Panc1 (cell line): ENCODE results near the gene PDE10A. TPM values are rescaled to one million over a fixed set of nuclear protein-coding genes. Genes with fewer than 3 reads are reported as not detected.
A peak's percentile ranks its signal among the peaks of the same experiment; 100 is the strongest.

ENCODE experiments used
- ATAC-seq: fragments of 200-7000 bp; cut with Tn5 transposase; 2 replicates; pipeline ENCODE4 v1.9.1; 2020; ENCODE audit warnings: mild to moderate bottlenecking, moderate library complexity
- BruUV-seq: library from RNA; stranded (reverse); fragments of 400-500 nt; replicated peaks from 2 replicates; lab custom pipeline; 2021; lab: Mats Ljungman, UMichigan
- CTCF ChIA-PET: fragments of 300-600 bp; sonication (Branson Sonifier 250); formaldehyde crosslinking; loops from one replicate; lab custom pipeline; 2022; ENCODE audit warnings: antibody characterized with exemption; lab: Charles Lee
- POLR2A ChIA-PET: fragments of 300-600 bp; sonication (Branson Sonifier 250); formaldehyde crosslinking; loops from one replicate; lab custom pipeline; 2022; ENCODE audit warnings: antibody characterized with exemption; lab: Charles Lee
- DNase-seq: peaks from one replicate; pipeline ENCODE4 v3.0.0-alpha.2; 2010; ENCODE audit warnings: low read depth, low spot score
- H3K27ac ChIP-seq: 2 replicates; pipeline ENCODE4 v1.5.1; 2011; ENCODE audit warnings: mild to moderate bottlenecking, low read length, inconsistent platforms
- H3K27me3 ChIP-seq: fragments of 200-500 bp; sonication (Bioruptor generic); 2 replicates; pipeline ENCODE4 v1.6.0; 2014; ENCODE audit warnings: low read length, inconsistent platforms; ENCODE audit not compliant: control insufficient read depth, insufficient read depth
- H3K36me3 ChIP-seq: fragments of 200-500 bp; sonication (Bioruptor generic); 2 replicates; pipeline ENCODE4 v1.5.1; 2014; ENCODE audit warnings: inconsistent platforms, mild to moderate bottlenecking, low read length, moderate library complexity; ENCODE audit not compliant: control insufficient read depth, insufficient read depth
- H3K4me1 ChIP-seq: 2 replicates; pipeline ENCODE4 v1.5.1; 2011; ENCODE audit warnings: inconsistent platforms, mild to moderate bottlenecking, low read length, moderate library complexity; ENCODE audit not compliant: control insufficient read depth, insufficient read depth
- H3K4me3 ChIP-seq, 2 experiments: 2 replicates each; pipeline ENCODE4 v1.5.1; 2011 to 2012; ENCODE audit warnings: low read depth in 2 of 2, low read length in 2 of 2, mild to moderate bottlenecking in 2 of 2, inconsistent platforms in 1 of 2, moderate library complexity in 1 of 2
- H3K9me3 ChIP-seq: fragments of 200-500 bp; sonication (Bioruptor generic); 2 replicates; pipeline ENCODE4 v1.5.1; 2014; ENCODE audit warnings: low read depth, mild to moderate bottlenecking, inconsistent platforms, low read length, moderate library complexity; ENCODE audit not compliant: control insufficient read depth, insufficient read depth
- POLR2AphosphoS5 ChIP-seq: IDR thresholded peaks from 2 replicates; pipeline ENCODE4 v1.6.1; 2012; ENCODE audit warnings: mild to moderate bottlenecking, low read depth, low read length, moderate library complexity
- SIN3A ChIP-seq: IDR thresholded peaks from 2 replicates; pipeline ENCODE4 v1.6.1; 2012; ENCODE audit warnings: low read depth, mild to moderate bottlenecking, low read length, moderate library complexity, borderline replicate concordance; ENCODE audit not compliant: insufficient read depth
- TCF7L2 ChIP-seq: IDR thresholded peaks from 2 replicates; pipeline ENCODE4 v1.6.1; 2011; ENCODE audit warnings: mild to moderate bottlenecking, low read depth, low read length, inconsistent platforms
- in situ Hi-C: cut with HindIII; loops from 2 replicates; pipeline ENCODE4 v1.10.0; 2016; ENCODE audit warnings: low sequenced_read_pairs, low pct_unique_long_range_greater_than_20kb
- intact Hi-C: fragments of 100-400 bp; cut with micrococcal nuclease; formaldehyde crosslinking; loops from one replicate; pipeline ENCODE4 v1.10.0; 2022; ENCODE audit not compliant: unreplicated experiment
- total RNA-seq: library from RNA; stranded (reverse); gene quantifications from one replicate; pipeline ENCODE4 v1.2.1, GENCODE V29; 2021; ENCODE audit not compliant: unreplicated experiment
- TF ChIP-seq, protein P1 (sequence below), 2 experiments: IDR thresholded peaks; 2 replicates each; pipeline ENCODE4 v1.6.1; 2011 to 2012; ENCODE audit warnings: low read depth in 2 of 2, control low read depth in 1 of 2, low read length in 1 of 2, mild to moderate bottlenecking in 1 of 2, moderate library complexity in 1 of 2; ENCODE audit not compliant: insufficient read depth in 1 of 2
- TF ChIP-seq, protein P2 (sequence below): fragments of 450-650 bp; IDR thresholded peaks from 2 replicates; pipeline ENCODE4 v1.5.1; 2017; ENCODE audit warnings: mild to moderate bottlenecking

The PDE10A gene
- total RNA-seq, 1 experiment from 2014 or later: 27.8 TPM

DNA sequence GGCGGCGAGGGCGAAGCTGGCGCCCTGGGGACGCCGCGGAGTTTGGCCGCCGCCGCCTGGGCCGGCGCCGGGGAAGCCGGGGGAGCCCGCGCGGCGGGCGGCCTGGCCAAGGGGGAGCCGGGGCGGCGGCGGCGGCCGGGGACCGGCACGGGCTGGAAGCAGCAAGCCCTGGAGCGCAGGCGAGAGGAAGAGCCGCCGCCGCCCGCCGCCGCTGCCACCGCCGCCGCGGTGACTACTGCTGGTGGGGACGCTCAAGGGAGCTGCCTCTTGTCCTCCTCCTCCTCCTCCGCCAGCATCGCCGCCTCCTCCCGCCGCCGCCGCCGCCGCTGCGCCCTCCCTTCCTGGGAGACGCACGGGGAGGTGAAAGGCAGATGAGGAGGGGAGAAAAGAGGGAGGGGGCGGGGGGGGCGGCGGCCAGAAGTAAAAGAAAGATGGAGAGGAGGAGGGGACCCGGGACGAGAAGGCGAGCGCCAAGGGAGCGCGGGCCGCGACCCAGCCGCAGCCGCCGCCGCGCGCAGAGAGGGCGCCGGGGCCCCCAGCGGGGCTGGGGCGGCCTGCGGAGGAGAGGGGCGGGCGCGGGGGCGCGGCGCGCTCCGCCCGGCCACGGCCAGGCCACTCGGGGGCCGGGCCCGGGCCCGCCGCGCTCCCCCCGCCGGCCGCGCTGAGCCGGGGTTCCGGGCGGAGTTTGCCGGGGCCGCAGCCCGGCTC, 846 bp downstream of the PDE10A start:
- Histone ChIP-seq H3K4me1 (peaks cover 38% of the 10 kb centered on the region), H3K4me3 (peak overlapping the region; percentile 75 to 82), H3K9me3 (no peaks in the 10 kb centered on the region), H3K27ac (peak overlapping the region; percentile 85), H3K36me3 (no peaks in the 10 kb centered on the region; the same call in 1 of the 2 replicates), H3K27me3 (no peaks in the 10 kb centered on the region)
- ChIA-PET POLR2A (interaction anchor here (0.6 kb wide), 1 partner anchor 55 kb away, joined by 3 read pairs; no protein-coding TSS in a partner anchor), CTCF (no interaction called here)
- TF ChIP-seq, protein P1, sequence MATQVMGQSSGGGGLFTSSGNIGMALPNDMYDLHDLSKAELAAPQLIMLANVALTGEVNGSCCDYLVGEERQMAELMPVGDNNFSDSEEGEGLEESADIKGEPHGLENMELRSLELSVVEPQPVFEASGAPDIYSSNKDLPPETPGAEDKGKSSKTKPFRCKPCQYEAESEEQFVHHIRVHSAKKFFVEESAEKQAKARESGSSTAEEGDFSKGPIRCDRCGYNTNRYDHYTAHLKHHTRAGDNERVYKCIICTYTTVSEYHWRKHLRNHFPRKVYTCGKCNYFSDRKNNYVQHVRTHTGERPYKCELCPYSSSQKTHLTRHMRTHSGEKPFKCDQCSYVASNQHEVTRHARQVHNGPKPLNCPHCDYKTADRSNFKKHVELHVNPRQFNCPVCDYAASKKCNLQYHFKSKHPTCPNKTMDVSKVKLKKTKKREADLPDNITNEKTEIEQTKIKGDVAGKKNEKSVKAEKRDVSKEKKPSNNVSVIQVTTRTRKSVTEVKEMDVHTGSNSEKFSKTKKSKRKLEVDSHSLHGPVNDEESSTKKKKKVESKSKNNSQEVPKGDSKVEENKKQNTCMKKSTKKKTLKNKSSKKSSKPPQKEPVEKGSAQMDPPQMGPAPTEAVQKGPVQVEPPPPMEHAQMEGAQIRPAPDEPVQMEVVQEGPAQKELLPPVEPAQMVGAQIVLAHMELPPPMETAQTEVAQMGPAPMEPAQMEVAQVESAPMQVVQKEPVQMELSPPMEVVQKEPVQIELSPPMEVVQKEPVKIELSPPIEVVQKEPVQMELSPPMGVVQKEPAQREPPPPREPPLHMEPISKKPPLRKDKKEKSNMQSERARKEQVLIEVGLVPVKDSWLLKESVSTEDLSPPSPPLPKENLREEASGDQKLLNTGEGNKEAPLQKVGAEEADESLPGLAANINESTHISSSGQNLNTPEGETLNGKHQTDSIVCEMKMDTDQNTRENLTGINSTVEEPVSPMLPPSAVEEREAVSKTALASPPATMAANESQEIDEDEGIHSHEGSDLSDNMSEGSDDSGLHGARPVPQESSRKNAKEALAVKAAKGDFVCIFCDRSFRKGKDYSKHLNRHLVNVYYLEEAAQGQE (IDR thresholded peaks at IDR 0.05; ENCODE audit: insufficient read depth in 1 of 2, low read depth in 2 of 2, low read length in 1 of 2): no peak
- no peak for TF ChIP-seq POLR2AphosphoS5
- TF ChIP-seq, protein P2, sequence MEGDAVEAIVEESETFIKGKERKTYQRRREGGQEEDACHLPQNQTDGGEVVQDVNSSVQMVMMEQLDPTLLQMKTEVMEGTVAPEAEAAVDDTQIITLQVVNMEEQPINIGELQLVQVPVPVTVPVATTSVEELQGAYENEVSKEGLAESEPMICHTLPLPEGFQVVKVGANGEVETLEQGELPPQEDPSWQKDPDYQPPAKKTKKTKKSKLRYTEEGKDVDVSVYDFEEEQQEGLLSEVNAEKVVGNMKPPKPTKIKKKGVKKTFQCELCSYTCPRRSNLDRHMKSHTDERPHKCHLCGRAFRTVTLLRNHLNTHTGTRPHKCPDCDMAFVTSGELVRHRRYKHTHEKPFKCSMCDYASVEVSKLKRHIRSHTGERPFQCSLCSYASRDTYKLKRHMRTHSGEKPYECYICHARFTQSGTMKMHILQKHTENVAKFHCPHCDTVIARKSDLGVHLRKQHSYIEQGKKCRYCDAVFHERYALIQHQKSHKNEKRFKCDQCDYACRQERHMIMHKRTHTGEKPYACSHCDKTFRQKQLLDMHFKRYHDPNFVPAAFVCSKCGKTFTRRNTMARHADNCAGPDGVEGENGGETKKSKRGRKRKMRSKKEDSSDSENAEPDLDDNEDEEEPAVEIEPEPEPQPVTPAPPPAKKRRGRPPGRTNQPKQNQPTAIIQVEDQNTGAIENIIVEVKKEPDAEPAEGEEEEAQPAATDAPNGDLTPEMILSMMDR: no peak
- no peak for TF ChIP-seq SIN3A
- TF ChIP-seq TCF7L2: no peak
- in situ Hi-C loops: no loop called here
- ATAC-seq: peak; percentile 35
- BruUV-seq: no TSS peak
- intact Hi-C loops: loop anchor here (2.0 to 5.0 kb wide), 2 partner anchors 189 to 220 kb away; no protein-coding TSS in a partner anchor
- DNase-seq: no peak

DNA sequence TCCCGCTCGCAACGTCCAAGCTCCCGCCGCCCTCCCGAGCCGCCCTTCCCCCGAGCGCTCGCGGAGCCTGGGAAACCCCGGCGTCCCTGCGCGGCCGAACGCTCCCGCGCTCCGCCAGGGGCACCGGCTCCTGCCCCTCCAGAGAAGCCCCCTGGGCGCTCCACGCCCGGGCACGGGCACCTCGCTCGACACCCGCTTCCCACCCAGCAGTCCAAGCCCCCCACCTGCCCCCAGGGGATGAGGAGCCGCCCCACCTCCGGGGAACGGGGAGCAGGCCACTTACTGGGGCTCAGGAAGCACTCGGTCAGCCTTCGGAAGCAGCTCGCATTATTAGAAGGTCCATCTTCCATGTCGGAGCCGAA, 1.4 kb downstream of the PDE10A start:
- H3K27me3 ChIP-seq: no peaks in the 10 kb centered on the region
- ChIA-PET POLR2A (no interaction called here), CTCF (no interaction called here)
- H3K36me3 ChIP-seq: no peaks in the 10 kb centered on the region; the same call in 1 of the 2 replicates
- in situ Hi-C loops: no loop called here
- intact Hi-C loops: loop anchor here (2.0 to 5.0 kb wide), 2 partner anchors 189 to 219 kb away; no protein-coding TSS in a partner anchor
- H3K4me1 ChIP-seq: peaks cover 43% of the 10 kb centered on the region
- no TSS peak for BruUV-seq
- TF ChIP-seq, protein P2: no peak
- TF ChIP-seq SIN3A (no peak; the same call in 1 of the 2 replicates), POLR2AphosphoS5 (no peak), TCF7L2 (no peak)
- TF ChIP-seq, protein P1 (IDR thresholded peaks at IDR 0.05; ENCODE audit: insufficient read depth in 1 of 2, low read depth in 2 of 2, low read length in 1 of 2): no peak
- DNase-seq (no peak), ATAC-seq (no peak)
- H3K27ac ChIP-seq: peak overlapping the region; percentile 85
- H3K9me3 ChIP-seq: no peaks in the 10 kb centered on the region
- peak overlapping the region; percentile 75 to 82 for H3K4me3 ChIP-seq
